Prostate gland (tissue), 2 donors: Measurements from ENCODE around the gene RAB11FIP2. TPM values are rescaled to one million over a fixed set of nuclear protein-coding genes. Genes with fewer than 3 reads are reported as not detected.

ENCODE experiments used
- DNase-seq: peaks from one replicate; pipeline ENCODE4 v3.0.0-alpha.2; 2019; ENCODE audit warnings: low spot score
- H3K27ac ChIP-seq, 2 donors: fragments of 200-600 bp; sonication (generic); 2 replicates each; pipeline ENCODE4 v1.5.1; 2017 to 2019
- H3K27me3 ChIP-seq: fragments of 200-600 bp; sonication (generic); replicated peaks from 2 replicates; pipeline ENCODE4 v1.5.1; 2019; ENCODE audit not compliant: insufficient read depth
- H3K36me3 ChIP-seq, 2 donors: fragments of 200-600 bp; sonication (generic); 1 replicate in 1 of 2; 2 replicates in 1 of 2; pipeline versions ENCODE4 v1.5.1 to v1.8.1; 2017 to 2019
- H3K4me1 ChIP-seq: fragments of 200-600 bp; sonication (generic); replicated peaks from 2 replicates; pipeline ENCODE4 v1.5.1; 2019
- H3K4me3 ChIP-seq, 2 donors: fragments of 200-600 bp; sonication (generic); 2 replicates each; pipeline ENCODE4 v1.5.1; 2017 to 2019
- H3K9me3 ChIP-seq: fragments of 200-600 bp; sonication (generic); 2 replicates; pipeline ENCODE4 v1.5.1; 2017
- POLR2A ChIP-seq: fragments of 450-650 bp; IDR thresholded peaks from one replicate; pipeline ENCODE4 v1.6.1; 2016; ENCODE audit warnings: antibody characterized with exemption, mild to moderate bottlenecking
- POLR2AphosphoS5 ChIP-seq: sonication (generic); formaldehyde crosslinking; IDR thresholded peaks from one replicate; pipeline ENCODE4 v1.6.1; 2017; ENCODE audit warnings: antibody characterized with exemption
- WGBS: methylation state at CpG from one replicate; pipeline ENCODE4 v1.1.5; 2018; 5-methylcytosine and 5-hydroxymethylcytosine counted together
- intact Hi-C: fragments of 100-400 bp; cut with DNase I; formaldehyde crosslinking; loops from one replicate; pipeline ENCODE4 v1.14.2; 2022
- total RNA-seq, 2 donors: library from RNA; depleted of rRNA; stranded (reverse); fragments of >200 nt; gene quantifications; one replicate each; pipeline ENCODE4 v1.1.0, GENCODE V29; 2016
- TF ChIP-seq, protein P1 (sequence below), 4 experiments: fragments of 200-600 bp in 2 of 4; fragments of 450-650 bp in 2 of 4; sonication (generic) in 2 of 4; IDR thresholded peaks; 1 replicate in 3 of 4; 2 replicates in 1 of 4; pipeline ENCODE4 v1.5.1; 2016 to 2019; ENCODE audit warnings: antibody characterized with exemption in 4 of 4, mild to moderate bottlenecking in 2 of 4, moderate library complexity in 2 of 4

Gene RAB11FIP2
- total RNA-seq, 2 donors from 2014 or later: 14.3 to 33.5 TPM

DNA sequence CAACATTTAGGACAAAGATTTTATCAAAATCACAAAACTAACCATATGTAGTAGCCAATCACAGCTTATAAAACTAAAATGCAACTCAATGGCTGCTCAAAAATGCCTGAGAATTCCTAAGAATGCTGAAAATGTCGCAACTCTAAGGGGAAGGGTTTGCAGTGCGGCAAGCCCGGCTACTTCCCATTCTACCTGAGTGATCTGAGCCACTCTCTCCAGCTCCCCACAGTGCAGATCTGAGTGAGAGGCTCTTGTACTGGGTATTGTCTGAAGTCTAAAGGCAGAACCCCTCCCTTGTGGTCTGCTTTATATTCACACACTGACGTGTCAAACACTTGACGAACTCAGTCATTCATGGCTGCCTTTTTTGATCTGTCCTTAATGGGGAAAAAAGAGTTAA, 28.9 kb downstream of the RAB11FIP2 start:
- WGBS: 97% methylated on average over 5 of the region's 5 CpGs
- intact Hi-C loops: no loop called here
- Histone ChIP-seq H3K27ac (no peak overlapping the region), H3K4me1 (no peaks in the 10 kb centered on the region), H3K4me3 (no peak overlapping the region), H3K36me3 (no peaks in the 10 kb centered on the region), H3K9me3 (no peaks in the 10 kb centered on the region), H3K27me3 (no peaks in the 10 kb centered on the region)
- TF ChIP-seq, protein P1, sequence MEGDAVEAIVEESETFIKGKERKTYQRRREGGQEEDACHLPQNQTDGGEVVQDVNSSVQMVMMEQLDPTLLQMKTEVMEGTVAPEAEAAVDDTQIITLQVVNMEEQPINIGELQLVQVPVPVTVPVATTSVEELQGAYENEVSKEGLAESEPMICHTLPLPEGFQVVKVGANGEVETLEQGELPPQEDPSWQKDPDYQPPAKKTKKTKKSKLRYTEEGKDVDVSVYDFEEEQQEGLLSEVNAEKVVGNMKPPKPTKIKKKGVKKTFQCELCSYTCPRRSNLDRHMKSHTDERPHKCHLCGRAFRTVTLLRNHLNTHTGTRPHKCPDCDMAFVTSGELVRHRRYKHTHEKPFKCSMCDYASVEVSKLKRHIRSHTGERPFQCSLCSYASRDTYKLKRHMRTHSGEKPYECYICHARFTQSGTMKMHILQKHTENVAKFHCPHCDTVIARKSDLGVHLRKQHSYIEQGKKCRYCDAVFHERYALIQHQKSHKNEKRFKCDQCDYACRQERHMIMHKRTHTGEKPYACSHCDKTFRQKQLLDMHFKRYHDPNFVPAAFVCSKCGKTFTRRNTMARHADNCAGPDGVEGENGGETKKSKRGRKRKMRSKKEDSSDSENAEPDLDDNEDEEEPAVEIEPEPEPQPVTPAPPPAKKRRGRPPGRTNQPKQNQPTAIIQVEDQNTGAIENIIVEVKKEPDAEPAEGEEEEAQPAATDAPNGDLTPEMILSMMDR (IDR thresholded peaks at IDR 0.05): no peak
- DNase-seq: no peak

DNA sequence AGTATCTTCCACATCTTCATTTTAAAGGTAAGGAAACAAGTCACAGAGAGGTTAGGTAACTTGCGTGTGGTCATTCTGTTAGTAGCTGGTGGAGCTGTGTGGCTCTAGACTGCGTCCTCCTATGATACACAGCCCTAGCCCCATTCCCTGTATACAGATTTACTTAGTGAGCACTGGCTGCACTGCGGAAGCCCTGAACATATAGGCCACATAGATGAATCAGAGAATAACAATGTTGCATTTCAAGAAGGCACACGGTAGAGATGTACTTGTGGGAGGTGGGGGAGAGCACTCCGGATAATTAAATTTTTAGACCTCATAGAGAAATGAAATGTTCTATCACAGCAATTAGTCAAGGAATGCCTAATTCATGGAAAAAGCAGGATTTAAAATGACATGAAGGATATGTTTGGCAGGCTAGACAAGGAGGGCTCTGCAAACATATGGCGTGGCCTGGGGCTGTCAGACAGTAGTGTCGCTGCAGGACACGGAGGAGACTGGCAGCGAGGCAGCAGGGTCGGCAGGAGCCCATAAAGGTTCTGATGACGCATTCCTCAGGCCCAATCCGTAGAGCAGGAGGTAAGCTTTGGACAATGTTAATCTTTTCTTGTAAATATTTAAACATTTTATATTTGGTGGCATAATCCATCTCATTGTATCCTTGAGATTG, 29.5 kb downstream of the RAB11FIP2 start:
- Histone ChIP-seq H3K4me3 (no peak overlapping the region), H3K27ac (no peak overlapping the region), H3K9me3 (no peaks in the 10 kb centered on the region), H3K36me3 (no peaks in the 10 kb centered on the region), H3K4me1 (no peaks in the 10 kb centered on the region), H3K27me3 (no peaks in the 10 kb centered on the region)
- intact Hi-C loops: no loop called here
- 92% methylated on average over 12 of the region's 12 CpGs for WGBS
- no peak for TF ChIP-seq POLR2A
- TF ChIP-seq, protein P1 (IDR thresholded peaks at IDR 0.05): no peak
- TF ChIP-seq POLR2AphosphoS5: no peak
- no peak for DNase-seq

DNA sequence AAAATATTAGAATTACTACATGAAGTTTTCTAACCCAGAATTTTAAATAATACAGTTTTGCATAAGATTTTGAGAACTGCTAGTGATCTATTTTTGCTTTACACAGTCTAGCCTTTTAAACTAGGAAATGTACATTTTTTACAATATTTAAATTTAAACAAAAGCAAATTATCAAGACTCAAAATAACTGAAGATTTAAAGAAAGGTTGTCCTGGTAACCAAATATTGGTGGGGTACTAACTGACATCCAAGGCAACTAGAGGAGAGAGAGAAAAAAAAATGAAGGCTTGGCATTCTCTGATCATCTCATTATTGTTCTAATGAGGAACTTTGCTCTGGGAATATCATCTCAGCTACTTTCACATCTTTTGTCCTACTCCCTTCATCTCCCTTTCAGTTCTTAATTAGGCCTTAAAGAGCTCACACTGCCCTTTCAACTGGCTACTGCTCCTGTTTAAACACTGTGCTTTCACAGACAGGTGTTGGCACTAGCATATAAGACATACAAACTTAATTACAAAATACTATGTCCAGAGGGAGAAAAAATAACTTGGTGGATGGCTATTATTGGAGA, 33.7 kb downstream of the RAB11FIP2 start:
- Histone ChIP-seq H3K4me1 (no peaks in the 10 kb centered on the region), H3K4me3 (no peak overlapping the region), H3K27me3 (no peaks in the 10 kb centered on the region), H3K9me3 (no peaks in the 10 kb centered on the region), H3K27ac (no peak overlapping the region), H3K36me3 (no peaks in the 10 kb centered on the region)
- TF ChIP-seq POLR2A (no peak), POLR2AphosphoS5 (no peak)
- TF ChIP-seq, protein P1 (IDR thresholded peaks at IDR 0.05): no peak
- intact Hi-C loops: no loop called here
- DNase-seq: no peak

DNA sequence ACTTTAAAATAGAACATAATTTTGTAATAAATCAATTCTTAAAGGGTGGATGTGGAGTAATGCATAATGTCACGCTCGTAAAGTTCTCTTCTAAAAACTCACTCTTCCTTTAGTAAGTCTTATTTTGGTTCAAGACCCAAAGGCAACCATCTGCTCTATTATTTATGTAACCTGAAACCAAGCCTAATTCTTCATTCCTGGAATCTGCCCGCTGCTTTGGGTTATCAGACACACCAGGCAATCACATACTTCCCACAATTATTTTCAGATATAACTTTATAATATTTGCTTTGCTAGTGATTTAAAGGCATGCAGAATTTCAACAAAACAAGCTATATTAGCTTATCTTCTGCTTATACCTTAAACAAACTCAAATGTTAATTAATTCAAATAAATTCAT, 39.0 kb downstream of the RAB11FIP2 start:
- no peaks in the 10 kb centered on the region for H3K9me3 ChIP-seq
- 92% methylated on average over 3 of the region's 3 CpGs for WGBS
- no peaks in the 10 kb centered on the region for H3K4me1 ChIP-seq
- no peak overlapping the region for H3K27ac ChIP-seq
- H3K27me3 ChIP-seq: no peaks in the 10 kb centered on the region
- no peaks in the 10 kb centered on the region for H3K36me3 ChIP-seq
- no peak overlapping the region for H3K4me3 ChIP-seq
- no peak for DNase-seq
- no peak for TF ChIP-seq POLR2A
- no peak for TF ChIP-seq POLR2AphosphoS5
- TF ChIP-seq, protein P1 (IDR thresholded peaks at IDR 0.05): no peak
- intact Hi-C loops: no loop called here

DNA sequence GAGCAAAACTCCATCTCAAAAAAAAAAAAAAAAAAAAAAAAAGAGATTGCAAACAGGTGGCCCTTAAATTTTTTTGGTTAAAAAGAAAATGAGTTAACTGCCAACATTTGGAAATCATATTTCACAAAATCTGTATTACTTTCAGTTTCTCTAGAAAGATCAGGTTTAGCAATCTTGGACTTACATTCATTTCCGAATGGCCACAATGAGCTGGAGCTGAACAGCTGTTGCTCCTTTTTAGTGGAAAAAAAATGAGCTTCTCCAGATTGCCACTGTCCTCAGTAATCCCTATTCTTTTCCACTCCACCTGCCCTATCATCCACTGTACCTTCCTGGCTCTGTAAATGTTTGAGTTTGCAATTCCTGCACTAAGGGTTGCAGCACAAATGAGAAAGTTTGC, 43.6 kb downstream of the RAB11FIP2 start:
- 96% methylated on average over 1 of the region's 1 CpG for WGBS
- H3K36me3 ChIP-seq: no peaks in the 10 kb centered on the region
- no peak for DNase-seq
- no peaks in the 10 kb centered on the region for H3K4me1 ChIP-seq
- no peak overlapping the region for H3K27ac ChIP-seq
- intact Hi-C loops: no loop called here
- no peaks in the 10 kb centered on the region for H3K27me3 ChIP-seq
- no peaks in the 10 kb centered on the region for H3K9me3 ChIP-seq
- no peak overlapping the region for H3K4me3 ChIP-seq
- TF ChIP-seq POLR2AphosphoS5: no peak
- TF ChIP-seq, protein P1 (IDR thresholded peaks at IDR 0.05): no peak
